MCF 10A (cell line): ENCODE measurements around the gene OGDHL. TPM values are rescaled to one million over a fixed set of nuclear protein-coding genes. Genes with fewer than 3 reads are reported as not detected.

Experiments
- BruUV-seq: library from RNA; stranded (reverse); fragments of 400-500 nt; replicated peaks from 2 replicates; lab custom pipeline; 2021; lab: Mats Ljungman, UMichigan
- CTCF ChIA-PET: fragments of 300-600 bp; sonication (Branson Sonifier 250); formaldehyde crosslinking; extraction: SDS; loops from one replicate; lab custom pipeline; 2021; ENCODE audit warnings: antibody characterized with exemption, inconsistent platforms; lab: Yijun Ruan, JAX
- POLR2A ChIA-PET: fragments of 300-600, 350-650 bp; sonication (Branson Sonifier 250); formaldehyde crosslinking; extraction: SDS; loops from one replicate; lab custom pipeline; 2020; ENCODE audit warnings: antibody characterized with exemption, inconsistent platforms; lab: Yijun Ruan, JAX
- DNase-seq: peaks from one replicate; pipeline ENCODE4 v3.0.0-alpha.2; 2018; ENCODE audit not compliant: unreplicated experiment
- H3K27ac Mint-ChIP-seq: one replicate; pipeline ENCODE4 v1.8.0; 2022; ENCODE audit warnings: mild to moderate bottlenecking, low read depth, mixed read lengths; ENCODE audit not compliant: unreplicated experiment
- H3K27me3 Mint-ChIP-seq: one replicate; pipeline ENCODE4 v1.8.0; 2022; ENCODE audit warnings: mixed read lengths; ENCODE audit not compliant: insufficient read depth, unreplicated experiment
- H3K36me3 Mint-ChIP-seq: one replicate; pipeline ENCODE4 v1.8.0; 2022; ENCODE audit warnings: mild to moderate bottlenecking, moderate library complexity, mixed read lengths; ENCODE audit not compliant: insufficient read depth, unreplicated experiment
- H3K4me1 Mint-ChIP-seq: one replicate; pipeline ENCODE4 v1.8.0; 2022; ENCODE audit warnings: mixed read lengths; ENCODE audit not compliant: insufficient read depth, unreplicated experiment
- H3K4me3 Mint-ChIP-seq: one replicate; pipeline ENCODE4 v1.8.0; 2022; ENCODE audit warnings: mild to moderate bottlenecking, moderate library complexity, mixed read lengths; ENCODE audit not compliant: unreplicated experiment
- H3K9me3 Mint-ChIP-seq: one replicate; pipeline ENCODE4 v1.8.0; 2022; ENCODE audit warnings: mixed read lengths; ENCODE audit not compliant: unreplicated experiment
- CTCF ChIP-seq: fragments of 200-600 bp; IDR thresholded peaks from one replicate; pipeline ENCODE4 v1.8.0; 2022; ENCODE audit warnings: antibody characterized with exemption, mild to moderate bottlenecking; ENCODE audit not compliant: unreplicated experiment
- intact Hi-C: fragments of 100-400 bp; cut with micrococcal nuclease; formaldehyde crosslinking; loops from 2 replicates; pipeline ENCODE4 v1.14.1; 2022
- total RNA-seq: library from RNA; stranded (reverse); gene quantifications from 2 replicates; pipeline ENCODE4 v1.2.3, GENCODE V29; 2022

OGDHL gene
- total RNA-seq, 1 experiment from 2014 or later = 0.28 TPM

- intact Hi-C loops = no loop called here
- no peak overlapping the region for H3K27ac Mint-ChIP-seq
- H3K9me3 Mint-ChIP-seq = peaks cover 8% of the 10 kb centered on the region
- DNase-seq = no peak
- H3K27me3 Mint-ChIP-seq = no peaks in the 10 kb centered on the region
- peaks cover 6% of the 10 kb centered on the region for H3K4me1 Mint-ChIP-seq
- POLR2A ChIA-PET = no interaction called here
- no peak for TF ChIP-seq CTCF
- CTCF ChIA-PET = interaction anchor here (0.9 kb wide), 1 partner anchor 141 kb away, joined by 3 read pairs; no protein-coding TSS in a partner anchor
- peaks cover 5% of the 10 kb centered on the region for H3K36me3 Mint-ChIP-seq
- H3K4me3 Mint-ChIP-seq = no peak overlapping the region
- BruUV-seq = no TSS peak
Observed at GRCh38 chr10:49737474-49738201, 24.5 kb downstream of the OGDHL start.

- BruUV-seq = no TSS peak
- intact Hi-C loops = no loop called here
Observed at GRCh38 chr10:49736564-49737113, 25.5 kb downstream of the OGDHL start.

GRCh38 chr10:49735848-49736563, 26.1 kb downstream of the OGDHL start:
- intact Hi-C loops = no loop called here
- Mint-ChIP-seq H3K4me1 (peaks cover 6% of the 10 kb centered on the region), H3K27me3 (no peaks in the 10 kb centered on the region), H3K36me3 (peaks cover 5% of the 10 kb centered on the region), H3K9me3 (no peaks in the 10 kb centered on the region), H3K27ac (no peak overlapping the region), H3K4me3 (no peak overlapping the region)
- no peak for DNase-seq
- no peak for TF ChIP-seq CTCF
- no TSS peak for BruUV-seq
- ChIA-PET POLR2A (no interaction called here), CTCF (interaction anchor here (0.6 kb wide), 1 partner anchor 781 kb away, joined by 4 read pairs; no protein-coding TSS in a partner anchor)

More at GRCh38 chr10:49736564-49737113, 25.5 kb downstream of the OGDHL start:
- no peak for TF ChIP-seq CTCF
- H3K4me1 Mint-ChIP-seq = peaks cover 6% of the 10 kb centered on the region
- H3K27me3 Mint-ChIP-seq = no peaks in the 10 kb centered on the region
- peaks cover 5% of the 10 kb centered on the region for H3K36me3 Mint-ChIP-seq
- POLR2A ChIA-PET = no interaction called here
- CTCF ChIA-PET = interaction anchor here (0.6 to 0.9 kb wide), 2 partner anchors 140 to 781 kb away, joined by 3 to 4 read pairs; no protein-coding TSS in a partner anchor
- no peak overlapping the region for H3K27ac Mint-ChIP-seq
- DNase-seq = no peak
- peaks cover under 1% of the 10 kb centered on the region for H3K9me3 Mint-ChIP-seq
- no peak overlapping the region for H3K4me3 Mint-ChIP-seq

GRCh38 chr10:49735161-49735560, 27.0 kb downstream of the OGDHL start:
- H3K9me3 Mint-ChIP-seq = no peaks in the 10 kb centered on the region
- peaks cover 6% of the 10 kb centered on the region for H3K4me1 Mint-ChIP-seq
- peaks cover 7% of the 10 kb centered on the region for H3K27me3 Mint-ChIP-seq
- H3K4me3 Mint-ChIP-seq = no peak overlapping the region
- no peak for DNase-seq
- ChIA-PET CTCF (interaction anchor here (0.7 kb wide), 1 partner anchor 325 kb away, joined by 3 read pairs; no protein-coding TSS in a partner anchor), POLR2A (no interaction called here)
- H3K27ac Mint-ChIP-seq = no peak overlapping the region
- no TSS peak for BruUV-seq
- TF ChIP-seq CTCF = no peak
- peaks cover 5% of the 10 kb centered on the region for H3K36me3 Mint-ChIP-seq
- intact Hi-C loops = no loop called here
